ENCODE results near the gene AP1G1.
A peak's percentile ranks its signal among the peaks of the same experiment; 100 is the strongest.

AP1G1 gene

DNA sequence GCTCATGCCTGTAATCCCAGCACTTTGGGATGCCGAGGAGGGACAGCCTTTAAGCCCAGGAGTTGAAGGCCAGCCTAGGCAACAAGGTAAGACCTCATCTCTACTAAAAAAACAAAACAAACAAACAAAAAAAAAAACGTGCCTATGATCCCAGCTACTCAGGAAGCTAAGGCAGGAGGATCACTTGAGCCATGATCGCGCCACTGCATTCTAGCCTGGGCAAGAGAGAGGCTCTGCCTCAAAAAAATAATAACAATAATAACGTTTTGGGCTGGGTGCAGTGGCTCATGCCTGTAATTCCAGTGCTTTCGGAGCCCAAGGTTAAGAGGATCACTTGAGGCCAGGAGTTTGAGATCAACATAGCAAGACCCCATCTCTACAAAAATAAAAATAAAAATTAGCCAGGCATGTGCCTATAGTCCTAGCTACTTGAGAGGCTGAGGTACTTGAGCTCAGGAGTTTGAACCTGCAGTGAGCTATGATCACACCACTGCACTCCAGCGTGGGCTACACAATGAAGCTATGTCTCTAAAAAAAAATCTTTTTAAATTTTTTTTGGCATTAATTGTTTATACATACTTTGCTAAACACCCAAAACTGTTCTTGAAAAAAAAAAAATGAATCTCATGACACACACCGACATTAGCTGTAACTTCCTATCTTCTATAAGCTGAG is 87.4 kb downstream of the AP1G1 start:
- H3K4me3 ChIP-seq (ENCODE audit: low read length): no peak overlapping the region
- DNase-seq (ENCODE audit: low read depth): no peak
- TF ChIP-seq, protein P1, sequence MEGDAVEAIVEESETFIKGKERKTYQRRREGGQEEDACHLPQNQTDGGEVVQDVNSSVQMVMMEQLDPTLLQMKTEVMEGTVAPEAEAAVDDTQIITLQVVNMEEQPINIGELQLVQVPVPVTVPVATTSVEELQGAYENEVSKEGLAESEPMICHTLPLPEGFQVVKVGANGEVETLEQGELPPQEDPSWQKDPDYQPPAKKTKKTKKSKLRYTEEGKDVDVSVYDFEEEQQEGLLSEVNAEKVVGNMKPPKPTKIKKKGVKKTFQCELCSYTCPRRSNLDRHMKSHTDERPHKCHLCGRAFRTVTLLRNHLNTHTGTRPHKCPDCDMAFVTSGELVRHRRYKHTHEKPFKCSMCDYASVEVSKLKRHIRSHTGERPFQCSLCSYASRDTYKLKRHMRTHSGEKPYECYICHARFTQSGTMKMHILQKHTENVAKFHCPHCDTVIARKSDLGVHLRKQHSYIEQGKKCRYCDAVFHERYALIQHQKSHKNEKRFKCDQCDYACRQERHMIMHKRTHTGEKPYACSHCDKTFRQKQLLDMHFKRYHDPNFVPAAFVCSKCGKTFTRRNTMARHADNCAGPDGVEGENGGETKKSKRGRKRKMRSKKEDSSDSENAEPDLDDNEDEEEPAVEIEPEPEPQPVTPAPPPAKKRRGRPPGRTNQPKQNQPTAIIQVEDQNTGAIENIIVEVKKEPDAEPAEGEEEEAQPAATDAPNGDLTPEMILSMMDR (conservative IDR thresholded peaks at IDR 0.05; ENCODE audit: low read length): no peak

DNA sequence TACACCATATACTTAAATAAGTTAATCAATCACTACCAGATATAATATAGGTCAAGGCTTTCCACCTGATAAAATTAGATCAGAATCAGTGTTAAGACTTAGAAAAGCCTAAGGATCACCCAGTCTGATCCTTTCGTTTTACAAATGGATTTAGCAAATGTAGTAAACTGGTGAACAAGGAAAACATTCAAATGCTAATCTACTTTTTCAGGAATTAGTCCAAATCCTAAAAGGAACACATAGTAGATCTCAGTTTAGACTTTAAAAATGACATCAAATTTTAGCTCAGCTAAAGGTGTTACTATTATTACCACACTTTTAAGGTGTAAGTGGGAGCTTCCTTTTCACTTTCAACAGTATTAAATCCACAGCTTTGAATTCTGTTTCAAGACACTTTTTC is 96.1 kb downstream of the AP1G1 start:
- TF ChIP-seq, protein P1 (conservative IDR thresholded peaks at IDR 0.05; ENCODE audit: low read length): no peak
- H3K4me3 ChIP-seq (ENCODE audit: low read length): no peak overlapping the region
- no peak for DNase-seq (ENCODE audit: low read depth)

DNA sequence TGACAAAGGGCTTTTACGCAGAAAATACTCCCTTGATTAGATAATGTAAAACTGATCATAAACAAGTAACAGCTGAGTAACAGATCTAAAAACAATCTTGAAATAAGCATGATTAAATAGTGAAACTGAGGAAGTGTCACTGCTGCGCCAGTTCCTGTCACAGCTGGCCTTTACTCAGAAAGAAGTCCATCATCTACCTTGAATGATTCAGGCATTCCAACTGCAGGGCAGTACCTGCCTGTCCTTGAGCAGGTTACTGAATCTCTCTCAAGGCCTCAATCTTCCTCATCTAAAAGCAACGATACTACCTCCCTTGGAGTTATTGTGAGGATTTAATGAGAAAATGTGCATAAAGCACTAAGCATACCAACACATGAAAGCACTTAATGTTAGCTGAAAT is 96.8 kb downstream of the AP1G1 start:
- DNase-seq (ENCODE audit: low read depth): no peak
- TF ChIP-seq, protein P1 (conservative IDR thresholded peaks at IDR 0.05; ENCODE audit: low read length): no peak
- no peak overlapping the region for H3K4me3 ChIP-seq (ENCODE audit: low read length)

DNA sequence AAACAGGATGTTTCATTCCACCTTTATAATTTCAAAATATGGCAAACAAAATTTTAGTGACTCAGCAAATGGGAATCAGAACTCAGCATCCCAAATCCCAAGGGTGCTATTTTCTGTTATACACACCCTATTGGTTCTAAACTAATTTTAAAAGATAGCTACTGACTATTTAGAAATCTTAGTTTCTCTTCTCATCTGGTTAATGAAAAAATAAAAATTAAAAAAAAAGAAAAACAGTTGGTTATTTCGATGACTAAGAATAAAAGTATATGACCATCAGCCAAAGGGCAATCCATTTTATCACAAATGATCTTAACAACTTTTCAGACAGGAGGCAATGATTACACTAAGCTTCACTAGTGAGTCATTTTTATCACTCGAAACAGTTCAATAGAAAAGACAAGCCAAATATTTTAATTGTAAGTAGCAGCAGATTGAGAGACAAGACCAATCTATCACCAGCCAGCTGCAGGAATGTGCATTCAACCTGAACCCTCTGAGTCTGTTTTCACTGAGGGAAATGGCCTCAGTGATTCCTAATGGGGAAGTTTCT is 99.3 kb downstream of the AP1G1 start:
- TF ChIP-seq, protein P1 (conservative IDR thresholded peaks at IDR 0.05; ENCODE audit: low read length): no peak
- DNase-seq (ENCODE audit: low read depth): peak; percentile 92
- no peak overlapping the region; the same call in 1 of the 2 replicates for H3K4me3 ChIP-seq (ENCODE audit: low read length)

DNA sequence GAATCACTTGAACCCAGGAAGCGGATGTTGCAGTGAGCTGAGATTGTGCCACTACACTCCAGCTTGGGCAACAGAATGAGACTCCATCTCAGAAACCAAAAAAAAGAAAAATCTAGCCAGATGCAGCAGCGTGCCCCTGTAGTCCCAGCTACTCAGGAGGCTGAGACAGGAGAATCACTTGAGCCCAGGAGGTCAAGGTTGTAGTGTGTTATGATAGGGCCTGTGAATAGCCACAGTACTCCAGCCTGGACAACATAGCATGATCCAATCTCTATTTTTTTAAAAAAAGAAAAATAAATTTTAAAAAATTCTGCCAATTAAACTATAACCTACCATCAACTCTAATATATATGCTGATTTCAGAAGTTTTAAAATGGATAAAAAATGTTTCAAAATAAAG is 99.9 kb downstream of the AP1G1 start:
- DNase-seq (ENCODE audit: low read depth): no peak
- H3K4me3 ChIP-seq (ENCODE audit: low read length): no peak overlapping the region
- TF ChIP-seq, protein P1 (conservative IDR thresholded peaks at IDR 0.05; ENCODE audit: low read length): no peak

DNA sequence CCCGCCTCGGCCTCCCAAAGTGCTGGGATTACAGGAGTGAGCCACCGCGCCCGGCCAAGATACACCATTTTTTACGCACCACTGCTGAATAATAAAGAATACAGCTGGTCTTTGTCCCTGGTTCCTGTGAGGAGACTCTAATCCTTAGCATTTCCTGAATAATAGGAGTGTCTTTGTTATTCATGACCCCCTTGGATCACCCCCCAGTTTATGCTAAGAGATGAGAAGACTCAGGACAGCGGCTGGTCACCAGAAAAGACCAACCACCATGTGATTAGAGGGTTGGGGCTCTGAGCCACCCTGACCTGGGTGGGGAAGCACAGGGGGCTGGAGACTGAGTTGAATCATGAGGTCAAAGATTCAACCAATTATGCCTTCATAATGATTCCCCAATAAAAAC is 101.4 kb downstream of the AP1G1 start:
- no peak overlapping the region for H3K4me3 ChIP-seq (ENCODE audit: low read length)
- TF ChIP-seq, protein P1 (conservative IDR thresholded peaks at IDR 0.05; ENCODE audit: low read length): no peak
- no peak for DNase-seq (ENCODE audit: low read depth)

DNA sequence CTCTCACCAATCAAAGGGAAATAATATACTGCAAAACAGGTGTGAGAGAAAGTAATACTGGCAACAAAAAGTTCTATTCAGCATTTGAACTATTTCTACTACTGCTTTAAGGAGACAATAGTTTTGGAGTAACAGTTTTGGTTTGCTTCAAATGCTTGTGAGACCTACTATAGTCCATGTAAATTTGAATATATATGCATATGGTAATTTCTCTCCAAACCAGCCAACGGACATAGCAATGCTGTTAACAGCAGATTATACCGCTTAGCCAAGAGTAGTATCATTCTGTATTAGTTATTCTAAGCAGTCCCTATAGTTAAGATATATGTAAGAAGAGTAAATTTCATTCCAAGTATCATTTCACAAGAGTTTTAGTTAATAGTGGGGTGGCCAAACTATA is 102.6 kb downstream of the AP1G1 start:
- TF ChIP-seq, protein P1 (conservative IDR thresholded peaks at IDR 0.05; ENCODE audit: low read length): no peak
- no peak for DNase-seq (ENCODE audit: low read depth)
- H3K4me3 ChIP-seq (ENCODE audit: low read length): no peak overlapping the region

Data from AG10803 (cell line).